A673 (cell line): ENCODE data around the gene CCDC160.

Source experiments
- EZH2 ChIP-seq: fragments of 200-600 bp; sonication (generic); IDR thresholded peaks from 2 replicates; pipeline ENCODE4 v1.6.1; 2017; ENCODE audit warnings: borderline replicate concordance, low read depth, mild to moderate bottlenecking, mixed read lengths, antibody characterized with exemption, low read length; ENCODE audit not compliant: poor library complexity, severe bottlenecking
- TF ChIP-seq, protein P1 (sequence below): fragments of 300-800, 200-600 bp; sonication (generic); conservative IDR thresholded peaks from 2 replicates; pipeline ENCODE4 v1.5.1; 2017; ENCODE audit warnings: low read depth, mild to moderate bottlenecking, antibody characterized with exemption, low read length, moderate library complexity, mixed read lengths

DNA sequence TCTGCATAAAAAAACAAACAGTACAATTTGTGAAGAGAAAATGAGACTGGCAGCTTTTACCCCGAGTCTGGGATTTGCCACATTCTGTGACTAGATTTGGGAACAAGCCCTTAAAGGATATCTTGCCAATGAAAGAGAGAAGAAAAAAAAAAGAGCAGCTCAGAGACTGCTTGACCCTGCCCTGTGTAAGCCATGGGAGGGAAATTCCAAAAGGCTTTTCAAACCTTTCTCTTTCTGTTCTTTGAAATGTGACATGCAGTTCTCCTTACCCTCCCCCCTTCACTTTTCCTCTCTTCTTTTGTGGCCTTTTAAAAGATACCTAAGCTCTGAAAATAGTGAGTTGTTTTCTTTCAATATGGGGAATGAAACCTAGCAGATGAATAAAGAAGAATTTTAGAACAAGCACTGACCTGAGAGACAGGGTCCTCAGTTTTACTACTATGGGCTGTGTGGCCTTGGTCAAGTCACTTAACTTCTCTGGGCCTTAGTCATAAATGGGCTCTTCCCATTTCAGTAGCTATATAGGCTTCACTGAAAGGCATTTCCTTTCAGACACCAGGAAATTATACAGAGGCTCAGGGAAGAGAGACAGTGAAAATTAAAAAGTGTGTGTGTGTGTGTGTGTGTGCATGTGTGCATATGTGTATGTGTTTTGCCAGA is 5.1 kb downstream of the CCDC160 start:
- TF ChIP-seq, protein P1, sequence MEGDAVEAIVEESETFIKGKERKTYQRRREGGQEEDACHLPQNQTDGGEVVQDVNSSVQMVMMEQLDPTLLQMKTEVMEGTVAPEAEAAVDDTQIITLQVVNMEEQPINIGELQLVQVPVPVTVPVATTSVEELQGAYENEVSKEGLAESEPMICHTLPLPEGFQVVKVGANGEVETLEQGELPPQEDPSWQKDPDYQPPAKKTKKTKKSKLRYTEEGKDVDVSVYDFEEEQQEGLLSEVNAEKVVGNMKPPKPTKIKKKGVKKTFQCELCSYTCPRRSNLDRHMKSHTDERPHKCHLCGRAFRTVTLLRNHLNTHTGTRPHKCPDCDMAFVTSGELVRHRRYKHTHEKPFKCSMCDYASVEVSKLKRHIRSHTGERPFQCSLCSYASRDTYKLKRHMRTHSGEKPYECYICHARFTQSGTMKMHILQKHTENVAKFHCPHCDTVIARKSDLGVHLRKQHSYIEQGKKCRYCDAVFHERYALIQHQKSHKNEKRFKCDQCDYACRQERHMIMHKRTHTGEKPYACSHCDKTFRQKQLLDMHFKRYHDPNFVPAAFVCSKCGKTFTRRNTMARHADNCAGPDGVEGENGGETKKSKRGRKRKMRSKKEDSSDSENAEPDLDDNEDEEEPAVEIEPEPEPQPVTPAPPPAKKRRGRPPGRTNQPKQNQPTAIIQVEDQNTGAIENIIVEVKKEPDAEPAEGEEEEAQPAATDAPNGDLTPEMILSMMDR = no peak
- no peak for TF ChIP-seq EZH2
